T-helper 1 cell treated with Interleukin-12 subunit alpha and Interleukin-12 subunit beta and Interleukin-4 antibody, amounts not matched to agents 30 ng/mL and 1 ng/mL, for 36 hours (primary cell): ENCODE data around the gene PDK4. TPM values are rescaled to one million over a fixed set of nuclear protein-coding genes. Genes with fewer than 3 reads are reported as not detected.
"Not testable (repeated sequence)": the region's sequence is repeated elsewhere in the genome, so short reads cannot be mapped to it uniquely, and the experiment has no call there.

Experiments
- intact Hi-C: fragments of 100-400 bp; cut with micrococcal nuclease; formaldehyde crosslinking; loops from one replicate; pipeline ENCODE4 v1.15.1; 2024
- total RNA-seq: library from RNA; stranded (reverse); gene quantifications from 2 replicates; pipeline ENCODE4 v1.2.3, GENCODE V29; 2022

PDK4 gene
- total RNA-seq, 1 donor from 2014 or later, result not detected

GRCh38 chr7:95578299-95578855, 17.9 kb downstream of the PDK4 start:
- intact Hi-C loops, result no loop called here

- intact Hi-C loops, result no loop called here
Measured at GRCh38 chr7:95577137-95577536, 19.2 kb downstream of the PDK4 start.

- intact Hi-C loops, result no loop called here
Measured at GRCh38 chr7:95569720-95570119, 26.6 kb downstream of the PDK4 start.

- intact Hi-C loops, result no loop called here
Measured at GRCh38 chr7:95560674-95561073, 35.6 kb downstream of the PDK4 start.

GRCh38 chr7:95558864-95559263, 37.5 kb downstream of the PDK4 start:
- intact Hi-C loops, result no loop called here

- intact Hi-C loops, result no loop called here
Measured at GRCh38 chr7:95556777-95557176, 39.5 kb downstream of the PDK4 start.

GRCh38 chr7:95553939-95554338, 42.4 kb downstream of the PDK4 start:
- intact Hi-C loops, result no loop called here

DNA sequence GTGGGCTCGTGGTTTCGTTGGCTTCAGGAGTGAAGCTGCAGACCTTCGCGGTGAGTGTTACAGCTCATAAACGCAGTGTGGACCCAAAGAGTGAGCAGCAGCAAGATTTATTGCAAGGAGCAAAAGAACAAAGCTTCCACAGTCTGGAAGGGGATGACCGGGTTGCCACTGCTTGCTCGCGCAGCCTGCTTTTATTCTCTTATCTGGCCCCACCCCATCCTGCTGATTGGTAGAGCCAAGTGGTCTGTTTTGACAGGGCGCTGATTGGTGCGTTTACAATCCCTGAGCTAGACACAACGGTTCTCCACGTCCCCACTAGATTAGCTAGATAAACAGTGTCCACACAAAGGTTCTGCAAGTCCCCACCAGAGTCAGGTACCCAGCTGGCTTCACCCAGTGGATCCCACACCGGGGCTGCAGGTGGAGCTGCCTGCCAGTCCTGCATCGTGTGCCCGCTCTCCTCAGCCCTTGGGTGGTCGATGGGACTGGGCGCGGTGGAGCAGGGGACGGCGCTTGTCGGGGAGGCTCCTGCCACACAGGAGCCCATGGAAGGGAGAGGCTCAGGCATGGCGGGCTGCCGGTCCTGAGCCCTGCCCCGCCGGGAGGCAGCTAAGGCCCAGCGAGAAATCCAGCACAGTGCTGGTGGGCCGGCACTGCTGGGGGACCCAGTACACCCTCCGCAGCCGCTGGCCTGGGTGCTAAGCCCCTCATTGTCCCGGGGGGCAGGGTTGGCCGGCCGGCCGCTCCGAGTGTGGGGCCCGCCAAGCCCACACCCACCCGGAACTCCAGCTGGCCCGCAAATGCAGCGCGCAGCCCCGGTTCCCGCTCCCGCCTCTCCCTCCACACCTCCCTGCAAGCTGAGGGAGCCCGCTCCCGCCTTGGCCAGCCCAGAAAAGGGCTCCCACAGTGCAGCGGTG, 44.0 kb downstream of the PDK4 start:
- intact Hi-C loops, result not testable (repeated sequence)

DNA sequence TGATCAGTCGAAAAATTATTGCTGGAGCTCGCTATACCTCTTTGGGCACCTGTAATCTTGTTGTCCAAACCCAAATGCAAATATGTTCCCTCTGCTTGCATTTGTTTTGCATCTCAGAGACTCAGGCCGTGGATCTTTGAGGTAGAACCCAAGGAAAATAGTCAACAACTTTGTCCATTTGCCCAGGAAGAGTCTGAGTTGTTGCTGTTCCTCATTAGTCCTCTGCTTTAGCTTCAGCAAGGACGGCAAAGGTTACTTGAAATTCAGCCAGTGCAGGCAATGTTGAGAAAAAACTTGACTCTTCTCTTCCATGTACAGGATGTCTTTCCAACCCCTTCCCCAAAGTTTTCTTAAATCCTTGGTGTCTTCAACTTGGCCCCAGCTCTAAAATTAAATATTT, 45.8 kb downstream of the PDK4 start:
- intact Hi-C loops, result no loop called here

DNA sequence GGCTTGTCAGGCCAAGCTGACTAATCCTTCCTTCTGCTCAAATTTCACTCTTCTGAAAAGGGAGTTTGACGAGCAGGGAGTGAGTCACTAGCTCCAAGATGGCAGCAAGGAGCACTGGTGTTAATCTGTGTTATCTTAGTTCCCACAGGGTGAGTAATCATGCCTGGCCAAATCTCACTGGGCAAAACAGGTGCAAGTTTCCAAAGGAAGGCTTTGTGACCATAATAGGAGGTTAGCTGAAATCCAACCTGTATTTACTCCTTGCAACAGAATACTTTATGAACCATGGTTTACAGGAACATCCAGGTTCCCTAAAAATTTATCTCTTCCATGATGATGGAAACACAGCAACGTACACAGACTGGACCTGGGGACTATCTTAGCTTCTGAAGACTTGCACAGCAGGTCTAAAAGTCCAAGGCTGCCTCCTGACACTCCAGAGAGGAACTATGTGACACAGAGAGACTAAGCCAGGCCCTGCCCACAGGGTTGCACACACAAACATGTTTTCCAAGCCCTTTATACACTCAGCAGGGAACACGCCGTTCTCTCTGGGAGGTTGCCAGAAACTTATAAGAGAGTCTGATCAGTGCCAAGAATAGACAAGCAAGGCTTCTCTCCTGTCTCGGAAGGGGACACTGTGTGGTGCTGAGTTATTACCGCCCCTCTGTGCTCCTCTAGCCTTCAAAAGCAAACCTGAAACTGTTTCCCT, 46.3 kb downstream of the PDK4 start:
- intact Hi-C loops, result no loop called here

GRCh38 chr7:95547361-95548348, 48.7 kb downstream of the PDK4 start:
- intact Hi-C loops, result no loop called here

- intact Hi-C loops, result no loop called here
Measured at GRCh38 chr7:95546647-95547046, 49.7 kb downstream of the PDK4 start.

DNA sequence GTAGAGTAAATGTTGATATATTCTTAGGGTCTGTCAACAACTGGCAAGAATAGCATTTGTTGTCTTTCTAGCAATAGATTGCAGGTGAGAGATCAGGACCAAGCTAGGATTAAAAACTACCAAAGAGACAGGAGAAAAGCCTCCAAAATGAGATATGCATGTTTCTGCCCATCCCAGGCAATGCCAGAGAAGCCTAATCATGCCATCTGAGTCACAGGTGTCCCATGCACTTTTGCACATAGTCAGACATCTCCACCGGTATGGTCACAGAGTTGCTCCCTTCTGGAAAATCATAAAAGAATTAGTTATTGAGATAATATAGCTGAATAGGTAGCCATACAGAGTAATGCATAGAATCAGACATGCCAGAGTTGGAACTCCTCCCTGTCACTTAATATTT, 50.6 kb downstream of the PDK4 start:
- intact Hi-C loops, result no loop called here

DNA sequence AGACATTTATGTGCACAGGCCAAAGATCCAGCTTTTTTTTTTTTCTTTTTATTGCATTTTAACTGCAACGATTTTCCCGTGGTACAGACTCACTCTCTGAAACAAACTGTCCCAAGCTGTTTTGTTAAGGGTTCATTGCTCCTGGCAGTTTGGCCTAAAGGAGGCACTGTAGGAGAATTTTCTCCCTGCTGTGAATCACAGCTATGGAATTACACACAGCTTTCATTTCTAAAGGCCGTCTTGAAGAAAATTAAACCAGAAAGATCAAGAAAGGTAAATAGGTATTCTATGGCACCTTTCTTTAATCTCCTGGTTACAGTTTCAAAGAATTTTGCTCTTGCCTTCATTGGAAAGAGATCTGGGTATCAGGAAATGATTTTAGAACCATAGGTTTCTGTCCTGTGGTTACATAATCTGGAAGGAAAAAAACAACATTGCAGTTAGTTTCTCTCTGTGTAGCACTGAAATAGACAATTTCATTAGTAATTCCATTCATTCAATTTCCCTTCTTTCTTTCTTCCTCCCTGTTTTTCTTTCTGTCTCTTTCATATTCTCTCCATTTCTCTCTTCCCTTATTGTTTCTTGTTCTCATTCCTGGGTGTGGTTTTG, 51.2 kb downstream of the PDK4 start:
- intact Hi-C loops, result no loop called here

GRCh38 chr7:95544171-95544570, 52.1 kb downstream of the PDK4 start:
- intact Hi-C loops, result no loop called here

DNA sequence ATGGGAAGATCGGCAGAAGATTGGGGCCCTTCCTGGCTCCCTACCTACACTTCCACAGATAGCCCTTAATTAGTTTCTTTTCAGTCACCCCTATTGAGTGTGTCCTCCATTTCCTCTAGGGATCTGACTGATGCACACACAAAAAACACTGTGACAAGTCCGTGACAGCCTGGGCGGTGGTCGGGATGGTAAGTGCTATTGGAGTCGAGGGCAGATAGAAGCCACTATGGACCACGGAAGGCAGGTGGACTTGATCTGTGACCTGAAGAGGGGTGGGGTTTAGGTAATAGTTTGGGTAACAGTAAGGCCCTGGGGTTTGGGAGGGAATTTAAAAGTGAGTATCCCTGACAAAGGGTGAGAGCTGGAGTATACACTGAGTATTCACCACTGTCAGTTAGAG, 53.0 kb downstream of the PDK4 start:
- intact Hi-C loops, result no loop called here

GRCh38 chr7:95540366-95540765, 56.0 kb downstream of the PDK4 start:
- intact Hi-C loops, result no loop called here

GRCh38 chr7:95539426-95539825, 56.9 kb downstream of the PDK4 start:
- intact Hi-C loops, result no loop called here

DNA sequence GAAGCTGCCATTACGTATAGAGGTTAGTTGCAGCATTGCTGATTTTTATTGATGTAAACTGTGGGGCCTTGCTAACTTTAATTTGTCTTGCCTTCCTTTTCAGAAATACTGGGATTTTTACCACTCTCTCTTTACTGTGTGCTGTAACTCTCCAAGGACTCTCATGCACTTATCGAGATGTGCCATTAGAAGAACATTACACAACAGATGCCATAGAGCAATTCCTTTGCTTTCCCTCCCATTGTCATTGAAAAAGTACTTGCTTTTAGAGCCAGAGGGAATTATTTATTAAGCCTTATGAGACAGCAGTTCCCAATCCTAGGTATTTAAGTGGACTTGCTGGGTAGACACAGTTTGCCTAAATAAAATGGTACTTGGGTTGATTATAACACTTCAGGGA, 58.8 kb downstream of the PDK4 start:
- intact Hi-C loops, result no loop called here

DNA sequence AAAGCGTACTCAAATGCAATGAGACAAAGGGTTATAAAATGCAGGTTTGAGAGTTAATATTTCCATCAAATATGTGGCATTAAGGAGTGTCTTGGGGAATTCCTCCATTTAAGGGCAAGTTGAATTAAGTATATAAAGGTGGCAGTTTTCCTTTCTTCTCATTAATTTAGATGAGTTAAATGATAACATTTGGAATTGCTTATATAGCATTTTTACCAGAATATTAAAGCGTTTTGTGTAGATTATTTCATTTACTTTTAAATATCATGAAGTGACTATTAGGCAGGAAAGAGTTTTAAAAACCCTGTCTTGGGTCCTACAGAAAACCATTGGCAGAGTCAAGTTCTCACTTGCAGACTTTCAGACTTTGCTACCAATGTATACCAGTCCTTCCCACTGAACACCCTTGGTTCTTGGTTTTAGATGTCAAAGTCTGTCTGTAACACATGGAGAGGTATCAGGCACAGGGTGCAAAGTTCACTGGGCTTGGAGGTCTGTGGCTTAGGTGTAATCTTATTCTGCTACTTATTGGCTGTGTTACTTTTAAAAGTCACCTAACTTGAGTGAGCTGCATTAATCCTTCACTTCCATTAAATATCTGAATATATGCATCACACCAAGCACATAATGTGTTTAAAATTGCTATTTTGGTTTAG, 59.5 kb downstream of the PDK4 start:
- intact Hi-C loops, result no loop called here
